Renal cortical epithelial cell (primary cell): Measurements from ENCODE around the gene EIF4G3. TPM values are rescaled to one million over a fixed set of nuclear protein-coding genes. Genes with fewer than 3 reads are reported as not detected.
"Not testable (repeated sequence)": the region's sequence is repeated elsewhere in the genome, so short reads cannot be mapped to it uniquely, and the experiment has no call there.

Experiments
- DNase-seq: peaks from one replicate; pipeline ENCODE4 v3.0.0-alpha.2; 2011; ENCODE audit warnings: low read depth
- total RNA-seq: library from RNA; depleted of rRNA; stranded (reverse); fragments of >200 nt; gene quantifications from 2 replicates; pipeline ENCODE4 v1.2.3, GENCODE V29; 2014

Gene EIF4G3
- total RNA-seq, 1 donor from 2014 or later: 95.3 TPM

DNA sequence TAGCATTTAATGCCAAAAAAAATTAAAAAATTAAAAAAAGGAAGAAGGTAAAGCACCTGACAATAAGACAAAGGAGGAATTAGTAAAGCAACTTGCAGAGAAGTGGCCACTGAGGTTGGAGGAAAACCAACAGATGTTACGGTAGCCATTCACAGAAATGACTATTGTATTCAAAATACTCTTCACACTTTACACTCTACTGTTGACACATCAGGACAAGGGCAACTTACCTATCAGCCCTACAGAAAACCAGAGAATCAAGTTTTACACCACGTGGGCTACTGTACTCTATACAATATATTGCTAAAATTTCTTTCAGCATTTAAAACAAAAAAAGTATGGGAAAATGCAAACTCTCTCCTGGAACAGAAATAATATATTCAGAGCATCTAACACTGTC is 70.0 kb downstream of the EIF4G3 start:
- no peak for DNase-seq

GRCh38 chr1:21106238-21106637 is 70.5 kb downstream of the EIF4G3 start:
- no peak for DNase-seq

GRCh38 chr1:21105807-21106206 is 70.9 kb downstream of the EIF4G3 start:
- no peak for DNase-seq

- DNase-seq: no peak
Measured at GRCh38 chr1:21104683-21105082, 72.0 kb downstream of the EIF4G3 start.

GRCh38 chr1:21100481-21100921 is 76.2 kb downstream of the EIF4G3 start:
- peak; percentile 40 for DNase-seq

DNA sequence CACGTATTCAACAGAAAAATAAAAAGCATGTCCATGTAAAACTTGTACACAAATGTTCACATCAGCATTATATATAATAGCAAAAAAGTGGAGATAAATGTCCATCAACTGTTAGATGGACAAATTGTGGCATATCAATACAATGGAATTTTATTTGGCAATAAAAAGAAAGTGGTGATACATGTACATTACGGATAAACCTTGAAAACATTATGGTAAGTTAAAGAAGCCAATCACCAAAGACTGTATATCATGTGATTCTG is 76.9 kb downstream of the EIF4G3 start:
- DNase-seq: no peak

GRCh38 chr1:21099034-21099868 is 77.4 kb downstream of the EIF4G3 start:
- DNase-seq: peak; percentile 15

DNA sequence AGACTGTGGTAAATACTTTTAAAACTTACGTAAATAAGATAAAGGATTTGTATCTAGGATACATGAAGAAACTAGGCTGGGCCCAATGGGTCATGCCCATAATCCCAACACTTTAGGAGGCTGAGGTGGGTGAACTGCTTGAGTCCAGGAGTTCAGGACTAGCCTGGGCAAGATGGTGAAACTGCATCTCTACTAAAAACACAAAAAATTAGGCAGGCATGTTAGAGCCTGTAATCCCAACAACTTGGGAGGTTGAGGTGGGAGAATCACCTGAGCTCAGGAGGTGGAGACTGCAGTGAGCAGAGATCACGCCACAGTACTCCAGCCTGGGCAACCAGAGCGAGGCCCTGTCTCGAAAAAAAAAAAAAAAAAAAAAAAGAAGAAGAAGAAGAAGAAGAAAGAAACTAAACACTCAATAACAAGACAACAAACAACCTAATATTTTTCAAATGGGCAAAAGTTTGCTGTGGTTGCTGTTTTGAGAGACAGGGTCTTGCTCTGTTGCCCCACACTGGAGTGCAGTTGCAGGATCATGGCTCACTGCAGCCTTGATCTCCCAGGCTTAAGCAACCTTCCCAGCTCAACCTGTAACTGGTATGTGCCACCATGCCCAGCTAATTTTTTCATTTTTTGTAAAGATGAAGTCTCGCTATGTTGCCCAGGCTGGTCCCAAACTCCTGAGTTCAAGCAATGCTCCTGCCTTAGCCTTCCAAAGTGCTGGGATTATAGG is 78.3 kb downstream of the EIF4G3 start:
- no peak for DNase-seq

- no peak for DNase-seq
Measured at GRCh38 chr1:21097729-21098128, 79.0 kb downstream of the EIF4G3 start.

GRCh38 chr1:21095976-21096375 is 80.7 kb downstream of the EIF4G3 start:
- DNase-seq: no peak

GRCh38 chr1:21094282-21094681 is 82.4 kb downstream of the EIF4G3 start:
- not testable (repeated sequence) for DNase-seq

DNA sequence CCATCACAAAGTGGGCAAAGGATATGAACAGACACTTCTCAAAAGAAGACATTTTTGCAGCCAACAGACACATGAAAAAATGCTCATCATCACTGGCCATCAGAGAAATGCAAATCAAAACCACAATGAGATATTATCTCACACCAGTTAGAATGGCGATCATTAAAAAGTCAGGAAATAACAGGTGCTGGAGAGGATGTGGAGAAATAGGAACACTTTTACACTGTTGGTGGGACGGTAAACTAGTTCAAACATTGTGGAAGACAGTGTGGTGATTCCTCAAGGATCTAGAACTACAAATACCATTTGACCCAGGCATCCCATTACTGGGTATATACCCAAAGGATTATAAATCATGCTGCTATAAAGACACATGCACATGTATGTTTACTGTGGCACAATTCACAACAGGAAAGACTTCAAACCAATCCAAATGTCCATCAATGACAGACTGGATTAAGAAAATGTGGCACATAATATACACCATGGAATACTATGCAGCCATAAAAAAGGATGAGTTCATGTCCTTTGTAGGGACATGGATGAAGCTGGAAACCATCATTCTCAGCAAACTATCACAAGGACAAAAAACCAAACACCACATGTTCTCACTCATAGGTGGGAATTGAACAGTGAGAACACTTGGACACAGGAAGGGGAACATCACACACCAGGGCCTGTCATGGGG is 83.3 kb downstream of the EIF4G3 start:
- not testable (repeated sequence) for DNase-seq

- DNase-seq: not testable (repeated sequence)
Measured at GRCh38 chr1:21092545-21092944, 84.2 kb downstream of the EIF4G3 start.

DNA sequence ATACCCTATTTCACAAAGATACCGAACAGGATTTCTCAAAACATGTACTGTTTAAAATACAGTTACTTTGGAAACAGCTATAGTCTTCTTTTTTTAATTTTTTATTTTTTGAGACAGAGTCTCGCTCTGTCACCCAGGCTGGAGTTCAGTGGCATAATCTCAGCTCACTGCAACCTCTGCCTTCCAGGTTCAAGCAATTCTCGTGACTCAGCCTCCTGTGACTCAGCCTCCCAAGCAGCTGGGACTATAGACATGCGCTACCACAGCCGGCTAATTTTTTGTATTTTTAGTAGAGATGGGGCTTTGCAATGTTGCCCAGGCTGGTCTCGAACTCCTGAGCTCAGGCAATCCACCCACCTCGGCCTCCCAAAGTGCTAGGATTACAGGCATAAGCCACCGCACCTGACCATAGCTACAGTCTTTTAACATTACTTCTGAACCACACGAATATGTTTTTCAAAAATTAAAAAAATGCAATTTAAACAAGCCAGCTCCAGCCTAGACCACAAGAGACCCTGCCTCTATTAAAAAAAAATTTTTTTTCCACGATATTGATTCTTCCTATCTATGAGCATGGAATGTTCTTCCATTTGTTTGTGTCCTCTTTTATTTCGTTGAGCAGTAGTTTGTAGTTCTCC is 85.5 kb downstream of the EIF4G3 start:
- peak; percentile 91 for DNase-seq

GRCh38 chr1:21090463-21090862 is 86.2 kb downstream of the EIF4G3 start:
- DNase-seq: no peak

DNA sequence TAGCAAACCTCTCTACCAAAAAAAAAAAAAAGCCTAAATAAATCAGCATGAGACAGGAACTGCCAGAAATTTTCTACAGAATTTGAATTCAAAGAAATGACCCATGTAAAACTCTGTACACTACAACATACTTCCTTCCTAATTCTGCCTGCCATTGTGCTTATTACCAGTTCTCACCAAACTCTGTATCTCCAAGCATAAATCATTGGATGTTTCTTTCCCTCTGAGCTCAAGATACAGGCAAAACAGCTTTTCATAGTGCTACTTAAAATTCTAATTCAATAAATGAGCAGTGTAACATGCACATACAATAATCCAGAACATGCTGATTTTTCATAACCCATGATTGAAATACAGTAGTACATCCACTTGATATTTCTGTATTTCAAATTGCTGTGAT is 87.0 kb downstream of the EIF4G3 start:
- DNase-seq: no peak

GRCh38 chr1:21089299-21089698 is 87.4 kb downstream of the EIF4G3 start:
- no peak for DNase-seq

- DNase-seq: no peak
Measured at GRCh38 chr1:21084111-21084810, 92.4 kb downstream of the EIF4G3 start.

- DNase-seq: no peak
Measured at GRCh38 chr1:21082073-21082472, 94.6 kb downstream of the EIF4G3 start.

DNA sequence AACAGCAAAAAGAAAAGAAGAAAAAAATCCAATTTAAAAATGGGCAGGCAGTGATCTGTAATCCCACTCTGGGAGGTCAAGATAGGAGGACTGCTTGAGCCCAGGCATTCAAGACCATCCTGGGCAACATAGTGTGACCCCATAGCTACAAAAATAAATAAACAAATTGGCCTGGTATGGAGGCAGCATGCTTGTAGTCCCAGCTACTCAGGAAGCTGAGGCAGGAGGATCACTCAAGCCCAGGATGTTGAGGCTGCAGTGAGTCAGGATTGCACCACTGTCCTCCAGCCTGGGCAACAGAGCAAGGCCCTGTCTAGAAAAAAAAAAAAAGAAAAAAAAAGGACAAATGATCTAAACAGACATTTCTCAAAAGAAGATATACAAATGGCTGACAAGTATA is 99.6 kb downstream of the EIF4G3 start:
- DNase-seq: peak; percentile 47

DNA sequence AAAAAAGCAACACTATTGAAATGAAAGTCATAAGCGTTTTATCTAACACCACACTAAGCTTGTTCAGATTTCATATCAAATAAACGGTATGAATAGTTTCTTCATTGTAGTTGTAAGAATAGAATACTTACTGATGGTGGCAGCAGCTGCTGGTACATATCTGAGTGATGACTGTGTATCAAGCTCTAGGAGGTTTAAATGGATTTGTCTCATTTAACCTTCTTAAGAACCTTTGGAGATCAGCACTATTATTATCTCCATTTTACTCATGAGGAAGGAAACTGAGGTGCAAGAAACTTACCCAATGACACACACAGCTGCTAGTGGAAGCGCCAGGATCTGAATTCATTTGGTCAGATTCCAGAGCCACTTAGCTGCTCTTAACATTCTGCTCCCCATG is 104.0 kb downstream of the EIF4G3 start:
- DNase-seq: peak; percentile 36

DNA sequence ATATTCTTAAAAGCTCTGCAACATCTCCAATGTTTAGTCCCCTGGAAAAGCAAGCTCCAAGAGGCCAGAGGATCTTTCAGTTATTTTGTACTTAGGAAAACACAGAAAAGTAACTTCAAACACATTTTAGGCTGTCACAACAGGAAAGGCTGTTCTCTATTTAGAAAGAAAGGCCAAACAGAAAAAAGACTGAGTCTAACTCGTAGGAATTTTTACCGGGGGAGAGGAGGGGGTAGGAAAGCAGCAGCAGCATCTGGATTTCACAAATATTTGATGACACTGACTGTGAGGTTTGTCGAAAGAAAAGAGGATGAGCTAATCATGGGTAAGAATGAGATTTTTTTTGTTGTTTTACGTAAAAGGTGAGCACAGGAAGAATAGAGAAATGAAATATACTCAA is 107.1 kb downstream of the EIF4G3 start:
- no peak for DNase-seq
